ENCODE data around the gene SYNM.

The SYNM gene

GRCh38 chr15:99117111-99117510 is 12.2 kb downstream of the SYNM start:
- no peak overlapping the region for H3K4me3 ChIP-seq (ENCODE audit: extremely low read depth, insufficient read depth, low read length, poor library complexity, severe bottlenecking)
- H3K4me1 ChIP-seq (ENCODE audit: control insufficient read depth, insufficient read depth, low read length, poor library complexity, severe bottlenecking) = peaks cover 20% of the 10 kb centered on the region
- no peaks in the 10 kb centered on the region for H3K9me3 ChIP-seq (ENCODE audit: control insufficient read depth, low read length)
- WGBS, 2 experiments (ENCODE audit: insufficient coverage in 2 of 2) = 87 to 93% methylated on average over 3 to 8 of the region's 8 CpGs
- peaks cover 65% of the 10 kb centered on the region for H3K36me3 ChIP-seq (ENCODE audit: control insufficient read depth, insufficient read depth, low read length)
- no peak overlapping the region for H3K27ac ChIP-seq (ENCODE audit: low read depth, low read length, severe bottlenecking)

- H3K27ac ChIP-seq (ENCODE audit: low read depth, low read length, severe bottlenecking) = no peak overlapping the region
- peaks cover 65% of the 10 kb centered on the region for H3K36me3 ChIP-seq (ENCODE audit: control insufficient read depth, insufficient read depth, low read length)
- no peaks in the 10 kb centered on the region for H3K9me3 ChIP-seq (ENCODE audit: control insufficient read depth, low read length)
- no peak overlapping the region for H3K4me3 ChIP-seq (ENCODE audit: extremely low read depth, insufficient read depth, low read length, poor library complexity, severe bottlenecking)
- WGBS, 2 experiments (ENCODE audit: insufficient coverage in 2 of 2) = 92 to 99% methylated on average over 16 to 20 of the region's 20 CpGs
- H3K4me1 ChIP-seq (ENCODE audit: control insufficient read depth, insufficient read depth, low read length, poor library complexity, severe bottlenecking) = peaks cover 26% of the 10 kb centered on the region
Measured at GRCh38 chr15:99117563-99118257, 12.8 kb downstream of the SYNM start.

- H3K4me1 ChIP-seq (ENCODE audit: control insufficient read depth, insufficient read depth, low read length, poor library complexity, severe bottlenecking) = peaks cover 31% of the 10 kb centered on the region
- no peak overlapping the region for H3K4me3 ChIP-seq (ENCODE audit: extremely low read depth, insufficient read depth, low read length, poor library complexity, severe bottlenecking)
- H3K9me3 ChIP-seq (ENCODE audit: control insufficient read depth, low read length) = no peaks in the 10 kb centered on the region
- H3K36me3 ChIP-seq (ENCODE audit: control insufficient read depth, insufficient read depth, low read length) = peaks cover 62% of the 10 kb centered on the region
- H3K27ac ChIP-seq (ENCODE audit: low read depth, low read length, severe bottlenecking) = no peak overlapping the region
- WGBS, 2 experiments (ENCODE audit: insufficient coverage in 2 of 2) = 95 to 98% methylated on average over 5 to 7 of the region's 7 CpGs
Measured at GRCh38 chr15:99118258-99118632, 13.4 kb downstream of the SYNM start.

- H3K36me3 ChIP-seq (ENCODE audit: control insufficient read depth, insufficient read depth, low read length) = peaks cover 59% of the 10 kb centered on the region
- H3K4me1 ChIP-seq (ENCODE audit: control insufficient read depth, insufficient read depth, low read length, poor library complexity, severe bottlenecking) = peaks cover 36% of the 10 kb centered on the region
- H3K4me3 ChIP-seq (ENCODE audit: extremely low read depth, insufficient read depth, low read length, poor library complexity, severe bottlenecking) = no peak overlapping the region
- H3K27ac ChIP-seq (ENCODE audit: low read depth, low read length, severe bottlenecking) = no peak overlapping the region
- H3K9me3 ChIP-seq (ENCODE audit: control insufficient read depth, low read length) = no peaks in the 10 kb centered on the region
- WGBS, 2 experiments (ENCODE audit: insufficient coverage in 2 of 2) = 90 to 98% methylated on average over 19 to 22 of the region's 22 CpGs
Measured at GRCh38 chr15:99118801-99119546, 14.1 kb downstream of the SYNM start.

GRCh38 chr15:99120050-99120777 is 15.3 kb downstream of the SYNM start:
- WGBS, 2 experiments (ENCODE audit: insufficient coverage in 2 of 2) = 85 to 86% methylated on average over 12 of the region's 12 CpGs
- Histone ChIP-seq H3K9me3 (ENCODE audit: control insufficient read depth, low read length) (no peaks in the 10 kb centered on the region), H3K4me3 (ENCODE audit: extremely low read depth, insufficient read depth, low read length, poor library complexity, severe bottlenecking) (no peak overlapping the region), H3K36me3 (ENCODE audit: control insufficient read depth, insufficient read depth, low read length) (peaks cover 48% of the 10 kb centered on the region), H3K27ac (ENCODE audit: low read depth, low read length, severe bottlenecking) (no peak overlapping the region), H3K4me1 (ENCODE audit: control insufficient read depth, insufficient read depth, low read length, poor library complexity, severe bottlenecking) (peaks cover 48% of the 10 kb centered on the region)

- WGBS, 2 experiments (ENCODE audit: insufficient coverage in 2 of 2) = 86 to 89% methylated on average over 6 to 10 of the region's 10 CpGs
- Histone ChIP-seq H3K4me1 (ENCODE audit: control insufficient read depth, insufficient read depth, low read length, poor library complexity, severe bottlenecking) (peaks cover 58% of the 10 kb centered on the region), H3K27ac (ENCODE audit: low read depth, low read length, severe bottlenecking) (no peak overlapping the region), H3K9me3 (ENCODE audit: control insufficient read depth, low read length) (no peaks in the 10 kb centered on the region), H3K36me3 (ENCODE audit: control insufficient read depth, insufficient read depth, low read length) (peaks cover 41% of the 10 kb centered on the region), H3K4me3 (ENCODE audit: extremely low read depth, insufficient read depth, low read length, poor library complexity, severe bottlenecking) (no peak overlapping the region)
Measured at GRCh38 chr15:99121207-99121606, 16.3 kb downstream of the SYNM start.

GRCh38 chr15:99121691-99122410 is 17.0 kb downstream of the SYNM start:
- H3K9me3 ChIP-seq (ENCODE audit: control insufficient read depth, low read length) = no peaks in the 10 kb centered on the region
- WGBS, 2 experiments (ENCODE audit: insufficient coverage in 2 of 2) = 90 to 98% methylated on average over 4 to 5 of the region's 8 CpGs
- H3K4me3 ChIP-seq (ENCODE audit: extremely low read depth, insufficient read depth, low read length, poor library complexity, severe bottlenecking) = no peak overlapping the region
- peaks cover 63% of the 10 kb centered on the region for H3K4me1 ChIP-seq (ENCODE audit: control insufficient read depth, insufficient read depth, low read length, poor library complexity, severe bottlenecking)
- no peak overlapping the region for H3K27ac ChIP-seq (ENCODE audit: low read depth, low read length, severe bottlenecking)
- H3K36me3 ChIP-seq (ENCODE audit: control insufficient read depth, insufficient read depth, low read length) = peaks cover 42% of the 10 kb centered on the region

- peak overlapping the region; percentile 97 for H3K27ac ChIP-seq (ENCODE audit: low read depth, low read length, severe bottlenecking)
- H3K4me3 ChIP-seq (ENCODE audit: extremely low read depth, insufficient read depth, low read length, poor library complexity, severe bottlenecking) = peak overlapping the region; percentile 3
- H3K36me3 ChIP-seq (ENCODE audit: control insufficient read depth, insufficient read depth, low read length) = peaks cover 43% of the 10 kb centered on the region
- 65 to 80% methylated on average over 13 to 17 of the region's 22 CpGs for WGBS, 2 experiments (ENCODE audit: insufficient coverage in 2 of 2)
- H3K9me3 ChIP-seq (ENCODE audit: control insufficient read depth, low read length) = no peaks in the 10 kb centered on the region
- H3K4me1 ChIP-seq (ENCODE audit: control insufficient read depth, insufficient read depth, low read length, poor library complexity, severe bottlenecking) = peaks cover 63% of the 10 kb centered on the region
Measured at GRCh38 chr15:99122831-99123712, 18.2 kb downstream of the SYNM start.

GRCh38 chr15:99123713-99124451 is 19.0 kb downstream of the SYNM start:
- Histone ChIP-seq H3K4me1 (ENCODE audit: control insufficient read depth, insufficient read depth, low read length, poor library complexity, severe bottlenecking) (peaks cover 63% of the 10 kb centered on the region), H3K4me3 (ENCODE audit: extremely low read depth, insufficient read depth, low read length, poor library complexity, severe bottlenecking) (peak overlapping the region; percentile 3), H3K36me3 (ENCODE audit: control insufficient read depth, insufficient read depth, low read length) (peaks cover 46% of the 10 kb centered on the region), H3K27ac (ENCODE audit: low read depth, low read length, severe bottlenecking) (peak overlapping the region; percentile 97), H3K9me3 (ENCODE audit: control insufficient read depth, low read length) (no peaks in the 10 kb centered on the region)
- 33 to 45% methylated on average over 18 to 20 of the region's 20 CpGs for WGBS, 2 experiments (ENCODE audit: insufficient coverage in 2 of 2)

Data from mesodermal cell (in vitro differentiated cells).